ENCODE data around the gene TIMM13. TPM values are rescaled to one million over a fixed set of nuclear protein-coding genes. Genes with fewer than 3 reads are reported as not detected.
"Not testable (repeated sequence)": the region's sequence is repeated elsewhere in the genome, so short reads cannot be mapped to it uniquely, and the experiment has no call there.

The TIMM13 gene
- total and polyA plus RNA-seq, 2 of the 8 experiments (the other 6 are each of a cell fraction or from before 2014, with no cell fraction given) = 270 to 275 TPM

- TF ChIP-seq FOSL1 (IDR thresholded peaks at IDR 0.05; ENCODE audit: insufficient read depth, low read depth, low read length) (no peak), SIRT6 (IDR thresholded peaks at IDR 0.05; ENCODE audit: low read length) (no peak), BACH1 (IDR thresholded peaks at IDR 0.05; ENCODE audit: low read length) (no peak), SUZ12 (IDR thresholded peaks at IDR 0.05; ENCODE audit: low read length) (no peak), HDAC2 (IDR thresholded peaks at IDR 0.05; ENCODE audit: borderline replicate concordance in 1 of 2, low read depth in 2 of 2, low read length in 2 of 2) (no peak), CEBPB (IDR thresholded peaks at IDR 0.05; ENCODE audit: low read depth, low read length) (no peak)
Measured at GRCh38 chr19:2398735-2399305, 28.6 kb downstream of the TIMM13 start (continued).

- WGBS, 2 experiments (ENCODE audit: extremely low coverage in 1 of 2, insufficient coverage in 1 of 2, insufficient read length in 1 of 2, insufficient replicate concordance in 2 of 2, low coverage in 1 of 2, low lambda C conversion rate in 2 of 2, missing lambda C conversion rate in 1 of 2) = 91% methylated on average over 7 of the region's 7 CpGs; no CpG with 5 or more reads in 1 of the 2 experiments
- H3K23me2 ChIP-seq (ENCODE audit: low read depth, low read length) = not testable (repeated sequence)
- CTCF ChIA-PET (ENCODE audit: partially characterized antibody) = interaction anchor here (0.7 to 1.4 kb wide), 5 partner anchors 13 to 214 kb away, joined by 3 to 8 read pairs (median 3); no protein-coding TSS in a partner anchor
Measured at GRCh38 chr19:2397173-2397572, 30.2 kb downstream of the TIMM13 start.

More at GRCh38 chr19:2397173-2397572, 30.2 kb downstream of the TIMM13 start:
- not testable (repeated sequence) for H2BK15ac ChIP-seq (ENCODE audit: low read length); H3K79me2 ChIP-seq (ENCODE audit: control insufficient read depth in 1 of 2, insufficient read depth in 2 of 2, low read length in 2 of 2); H3K27ac ChIP-seq (ENCODE audit: low read depth, low read length); H3K4me1 ChIP-seq (replicated peaks in 1 of 4; ENCODE audit: control insufficient read depth in 3 of 4, insufficient read depth in 4 of 4, low read length in 3 of 4); H3K4ac ChIP-seq (replicated peaks; ENCODE audit: insufficient read length, low read depth, low read length); H3K9me3 ChIP-seq (ENCODE audit: insufficient read depth in 2 of 2, low read depth in 1 of 2, low read length in 1 of 2); H3K23ac ChIP-seq (ENCODE audit: insufficient read length); H3K9ac ChIP-seq (replicated peaks in 1 of 4; ENCODE audit: extremely low read depth in 1 of 4, low read depth in 3 of 4, low read length in 3 of 4); H3K4me3 ChIP-seq (ENCODE audit: extremely low read depth in 1 of 4, insufficient read depth in 2 of 4, low read depth in 3 of 4, low read length in 4 of 4); DNase-seq (ENCODE audit: low read depth in 1 of 2, low spot score in 2 of 2); H3K56ac ChIP-seq (replicated peaks; ENCODE audit: insufficient read length, low read depth, low read length); H2AFZ ChIP-seq (ENCODE audit: low read length); FAIRE-seq; H3K27me3 ChIP-seq (replicated peaks in 1 of 4; ENCODE audit: control insufficient read depth in 3 of 4, extremely low read depth in 1 of 4, insufficient read depth in 3 of 4, low read length in 3 of 4); H4K8ac ChIP-seq (ENCODE audit: extremely low read depth, insufficient read depth, low read length); H2BK120ac ChIP-seq (replicated peaks; ENCODE audit: low read depth, low read length); H2BK20ac ChIP-seq (ENCODE audit: low read length); H2BK12ac ChIP-seq (ENCODE audit: low read depth, low read length); H4K91ac ChIP-seq (replicated peaks; ENCODE audit: insufficient read length, low read length); H3K14ac ChIP-seq (ENCODE audit: insufficient read length); H2BK5ac ChIP-seq (ENCODE audit: low read depth, low read length); H3K36me3 ChIP-seq (ENCODE audit: control insufficient read depth in 2 of 4, insufficient read depth in 4 of 4, low read length in 3 of 4); H4K20me1 ChIP-seq (replicated peaks in 1 of 2; ENCODE audit: control insufficient read depth in 1 of 2, insufficient read depth in 2 of 2, low read length in 2 of 2); H3K79me1 ChIP-seq (ENCODE audit: low read depth, low read length); H2AK5ac ChIP-seq (ENCODE audit: low read depth, low read length); H3K4me2 ChIP-seq (ENCODE audit: insufficient read depth in 1 of 2, low read depth in 2 of 2, low read length in 2 of 2); H4K5ac ChIP-seq (ENCODE audit: insufficient read length, low read depth, low read length); H3K18ac ChIP-seq (ENCODE audit: extremely low read depth, low read length)
- POLR2A ChIA-PET (ENCODE audit: partially characterized antibody) = interaction anchor here (1.3 to 2.9 kb wide), 3 partner anchors 11 to 346 kb away, joined by 3 to 11 read pairs (median 4); partner anchors contain the start of gene TIMM13

Data from H1 (cell line).